Gastrocnemius medialis (tissue), 4 donors: ENCODE measurements around the gene TMEM247. TPM values are rescaled to one million over a fixed set of nuclear protein-coding genes. Genes with fewer than 3 reads are reported as not detected.

Experiments used
- ATAC-seq, 2 donors: fragments of 150-250 bp; one replicate each; pipeline ENCODE4 v1.9.1; 2016
- DNase-seq, 2 donors: peaks; one replicate each; pipeline ENCODE4 v3.0.0-alpha.2; 2019
- H3K27ac ChIP-seq, 4 donors: fragments of 200-600 bp; sonication (generic); 1 replicate in 1 of 4; 2 replicates in 3 of 4; pipeline ENCODE4 v1.5.1; 2016 to 2018; ENCODE audit warnings: mild to moderate bottlenecking in 2 of 4, moderate library complexity in 1 of 4
- H3K27me3 ChIP-seq, 3 donors: fragments of 200-600 bp; sonication (generic) in 2 of 3; 1 replicate in 1 of 3; 2 replicates in 2 of 3; pipeline versions ENCODE4 v1.5.1 to v1.6.0; 2016 to 2019; ENCODE audit warnings: mild to moderate bottlenecking in 1 of 3, moderate library complexity in 1 of 3
- H3K36me3 ChIP-seq, 2 donors: fragments of 200-600 bp; sonication (generic) in 1 of 2; one replicate each; pipeline ENCODE4 v1.5.1; 2017 to 2018
- H3K4me1 ChIP-seq, 2 donors: fragments of 200-600 bp; sonication (generic) in 1 of 2; one replicate each; pipeline ENCODE4 v1.5.1; 2016 to 2017; ENCODE audit warnings: mild to moderate bottlenecking in 2 of 2
- H3K4me3 ChIP-seq, 4 donors: fragments of 200-600 bp; sonication (generic) in 3 of 4; 1 replicate in 1 of 4; 2 replicates in 3 of 4; pipeline ENCODE4 v1.5.1; 2016 to 2019; ENCODE audit warnings: mild to moderate bottlenecking in 2 of 4
- H3K9me3 ChIP-seq, 3 donors: fragments of 200-600 bp; sonication (generic) in 2 of 3; 1 replicate in 1 of 3; 2 replicates in 2 of 3; pipeline ENCODE4 v1.5.1; 2016 to 2019
- POLR2A ChIP-seq, 2 donors: fragments of 450-650 bp; IDR thresholded peaks; one replicate each; pipeline ENCODE4 v1.6.1; 2017; ENCODE audit warnings: antibody characterized with exemption in 2 of 2, mild to moderate bottlenecking in 2 of 2, moderate library complexity in 2 of 2
- in situ Hi-C, 4 donors: fragments of 200-750 bp; cut with MboI; loops; one replicate each; pipeline versions ENCODE4 v1.15.0 to v1.8.0; 2017; ENCODE audit warnings: low sequenced_read_pairs in 4 of 4
- intact Hi-C: fragments of 100-400 bp; cut with DNase I; formaldehyde crosslinking; loops from one replicate; pipeline ENCODE4 v1.15.1; 2023; ENCODE audit warnings: low total_unique reads
- total RNA-seq, 4 donors: library from RNA; depleted of rRNA; stranded (reverse); fragments of >200 nt; gene quantifications; one replicate each; pipeline versions ENCODE4 v1.1.0 to v1.2.3, GENCODE V29; 2016
- TF ChIP-seq, protein P1 (sequence below), 5 experiments: fragments of 450-650 bp in 3 of 5; fragments of 200-600 bp in 2 of 5; sonication (generic) in 2 of 5; IDR thresholded peaks in 4 of 5; conservative IDR thresholded peaks in 1 of 5; 1 replicate in 4 of 5; 2 replicates in 1 of 5; pipeline ENCODE4 v1.5.1; 2016 to 2019; ENCODE audit warnings: antibody characterized with exemption in 5 of 5, mild to moderate bottlenecking in 3 of 5, moderate library complexity in 3 of 5

The TMEM247 gene
- total RNA-seq, 4 donors from 2014 or later, result not detected

DNA sequence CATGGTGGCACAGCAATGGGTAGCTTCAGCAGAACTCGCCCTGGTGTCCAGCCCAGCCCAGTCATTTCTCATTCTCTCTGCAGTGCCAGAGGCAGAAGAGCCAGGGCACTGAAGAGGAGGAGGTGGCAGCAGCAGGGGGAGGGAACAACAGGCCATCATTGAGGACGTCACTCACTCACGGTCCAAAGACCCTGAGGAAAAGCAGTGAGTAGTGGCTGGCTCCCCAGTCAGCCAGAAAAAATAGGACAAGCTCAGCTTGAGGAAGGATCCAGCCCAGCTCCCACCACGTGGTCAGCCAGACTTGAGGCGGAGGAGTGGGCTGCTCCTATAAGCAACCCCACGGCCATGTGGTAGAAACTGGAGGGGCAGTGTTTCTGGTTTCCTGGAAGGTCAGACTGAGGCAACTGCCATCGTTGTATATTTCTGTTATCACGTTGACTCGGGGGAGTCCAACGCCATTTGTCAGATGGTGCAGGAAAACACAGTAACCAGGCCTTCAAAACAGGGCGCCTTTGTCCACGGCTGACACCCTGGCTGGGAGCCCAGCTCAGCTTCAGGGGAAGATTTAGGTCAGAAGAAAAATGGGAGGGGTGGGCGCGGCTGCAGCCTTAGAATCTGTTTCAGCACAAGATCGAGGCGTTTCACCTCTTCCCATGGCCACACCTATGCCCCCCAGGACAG is 19.0 kb upstream of the TMEM247 start:
- intact Hi-C loops, result loop anchor here (1.0 to 2.0 kb wide), 3 partner anchors 398 to 466 kb away; no protein-coding TSS in a partner anchor
- Histone ChIP-seq H3K36me3 (no peaks in the 10 kb centered on the region), H3K9me3 (no peaks in the 10 kb centered on the region), H3K4me1 (peaks cover 7 to 8% of the 10 kb centered on the region in 2 donors), H3K27me3 (no peaks in the 10 kb centered on the region), H3K27ac (peak overlapping the region in 1 of 4 donors; percentile 13), H3K4me3 (no peak overlapping the region)
- in situ Hi-C loops, result no loop called here
- ATAC-seq (no peak), DNase-seq (no peak)
- TF ChIP-seq POLR2A (IDR thresholded peaks at IDR 0.05), result no peak
- TF ChIP-seq, protein P1, sequence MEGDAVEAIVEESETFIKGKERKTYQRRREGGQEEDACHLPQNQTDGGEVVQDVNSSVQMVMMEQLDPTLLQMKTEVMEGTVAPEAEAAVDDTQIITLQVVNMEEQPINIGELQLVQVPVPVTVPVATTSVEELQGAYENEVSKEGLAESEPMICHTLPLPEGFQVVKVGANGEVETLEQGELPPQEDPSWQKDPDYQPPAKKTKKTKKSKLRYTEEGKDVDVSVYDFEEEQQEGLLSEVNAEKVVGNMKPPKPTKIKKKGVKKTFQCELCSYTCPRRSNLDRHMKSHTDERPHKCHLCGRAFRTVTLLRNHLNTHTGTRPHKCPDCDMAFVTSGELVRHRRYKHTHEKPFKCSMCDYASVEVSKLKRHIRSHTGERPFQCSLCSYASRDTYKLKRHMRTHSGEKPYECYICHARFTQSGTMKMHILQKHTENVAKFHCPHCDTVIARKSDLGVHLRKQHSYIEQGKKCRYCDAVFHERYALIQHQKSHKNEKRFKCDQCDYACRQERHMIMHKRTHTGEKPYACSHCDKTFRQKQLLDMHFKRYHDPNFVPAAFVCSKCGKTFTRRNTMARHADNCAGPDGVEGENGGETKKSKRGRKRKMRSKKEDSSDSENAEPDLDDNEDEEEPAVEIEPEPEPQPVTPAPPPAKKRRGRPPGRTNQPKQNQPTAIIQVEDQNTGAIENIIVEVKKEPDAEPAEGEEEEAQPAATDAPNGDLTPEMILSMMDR (IDR thresholded peaks at IDR 0.05 in 4 of 5, conservative IDR thresholded peaks at IDR 0.05 in 1 of 5), result no peak

DNA sequence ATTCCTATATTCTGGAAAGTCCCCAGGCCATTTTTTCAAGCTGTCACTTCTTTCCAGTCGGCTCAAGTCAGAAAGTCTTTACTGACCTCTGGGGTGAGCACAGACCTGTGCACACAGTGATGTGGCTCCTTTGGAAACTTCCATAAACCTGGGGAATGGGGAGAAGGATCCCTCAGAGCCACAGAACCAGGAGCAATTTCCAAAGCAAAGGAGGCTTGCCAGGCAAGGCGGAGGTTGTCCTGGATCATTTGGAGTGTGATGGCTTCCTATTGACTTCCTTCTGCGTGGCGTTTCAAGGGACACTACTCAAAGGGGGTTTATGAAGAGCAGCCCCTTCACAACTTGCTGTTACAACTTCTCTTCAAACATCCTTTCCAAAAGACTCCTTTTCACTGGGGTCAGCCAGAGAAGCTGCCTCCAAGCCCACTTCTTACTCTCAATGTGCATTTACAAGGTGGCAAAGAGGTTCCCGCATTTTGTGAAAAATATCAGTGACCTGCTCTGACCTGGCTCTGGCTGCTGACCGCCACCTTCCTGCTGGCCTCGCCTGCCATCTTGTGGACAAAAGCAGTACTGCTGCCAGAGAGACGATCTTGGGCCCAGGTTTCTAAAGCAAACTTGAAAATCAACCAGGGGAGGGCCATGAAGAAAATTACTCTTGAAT is 18.2 kb upstream of the TMEM247 start:
- no peak overlapping the region for H3K4me3 ChIP-seq
- no peaks in the 10 kb centered on the region for H3K36me3 ChIP-seq
- H3K27me3 ChIP-seq, result no peaks in the 10 kb centered on the region
- no peaks in the 10 kb centered on the region for H3K9me3 ChIP-seq
- intact Hi-C loops (loop anchor here (2.0 kb wide), 2 partner anchors 398 to 450 kb away; no protein-coding TSS in a partner anchor), in situ Hi-C loops (no loop called here)
- TF ChIP-seq, protein P1 (IDR thresholded peaks at IDR 0.05 in 4 of 5, conservative IDR thresholded peaks at IDR 0.05 in 1 of 5), result peak; percentile 95 to 99 (median 97)
- TF ChIP-seq POLR2A (IDR thresholded peaks at IDR 0.05), result no peak
- ATAC-seq, result peak; percentile 56 to 67
- H3K4me1 ChIP-seq, result peaks cover 7 to 8% of the 10 kb centered on the region in 2 donors
- peak overlapping the region in 1 of 4 donors; percentile 13 for H3K27ac ChIP-seq
- DNase-seq, result peak; percentile 55 to 63

DNA sequence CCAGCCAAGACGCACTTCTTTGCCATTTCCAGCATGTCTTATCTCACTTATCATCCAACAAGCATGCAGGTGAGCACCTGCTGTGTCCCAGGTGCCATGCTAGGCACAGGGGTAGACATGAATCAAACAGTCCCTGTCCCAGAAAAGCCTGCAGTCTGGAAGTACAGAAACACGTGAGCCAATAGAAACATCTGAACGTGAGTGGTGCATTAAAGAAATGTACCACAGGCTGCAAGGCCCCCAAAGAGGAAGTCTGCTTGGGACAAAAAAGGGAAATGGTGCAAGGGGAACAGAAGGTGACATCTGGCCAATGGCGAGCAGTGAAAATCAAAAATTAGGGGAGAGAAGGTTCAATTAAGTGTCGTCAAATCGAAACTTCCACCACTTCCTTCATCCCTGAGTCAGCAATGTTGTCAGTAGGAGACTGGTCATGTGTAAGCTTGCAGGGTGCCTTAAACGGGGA is 17.6 kb upstream of the TMEM247 start:
- in situ Hi-C loops (no loop called here), intact Hi-C loops (loop anchor here (2.0 kb wide), 2 partner anchors 399 to 451 kb away; no protein-coding TSS in a partner anchor)
- Histone ChIP-seq H3K36me3 (no peaks in the 10 kb centered on the region), H3K27ac (no peak overlapping the region), H3K4me3 (no peak overlapping the region), H3K27me3 (no peaks in the 10 kb centered on the region), H3K4me1 (peaks cover 7 to 8% of the 10 kb centered on the region in 2 donors), H3K9me3 (no peaks in the 10 kb centered on the region)
- ATAC-seq (peak in 1 of 2 donors; percentile 10), DNase-seq (no peak)
- TF ChIP-seq, protein P1 (IDR thresholded peaks at IDR 0.05 in 4 of 5, conservative IDR thresholded peaks at IDR 0.05 in 1 of 5), result peak in 3 of 5 experiments; percentile 4 to 6 (median 6)
- TF ChIP-seq POLR2A (IDR thresholded peaks at IDR 0.05), result no peak

DNA sequence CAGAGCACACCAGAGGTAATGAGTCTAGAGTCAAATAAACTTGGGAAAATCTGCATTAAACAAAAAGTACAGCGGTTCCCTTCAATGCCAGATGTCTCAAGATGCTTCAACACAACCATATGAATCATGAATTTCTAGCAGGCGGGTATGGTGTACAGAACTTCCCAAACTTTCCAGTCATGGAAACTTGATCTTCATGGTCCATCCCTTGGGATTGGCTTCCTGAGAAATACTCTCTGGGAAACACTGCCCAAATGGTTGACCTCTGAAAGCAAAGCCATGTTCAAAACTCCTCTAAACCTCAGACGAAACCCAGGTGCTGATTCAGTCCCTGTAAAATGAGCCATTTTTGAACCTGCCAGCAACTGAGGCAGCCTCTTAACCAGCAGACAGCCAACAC is 16.4 kb upstream of the TMEM247 start:
- in situ Hi-C loops, result no loop called here
- Histone ChIP-seq H3K27me3 (no peaks in the 10 kb centered on the region), H3K4me3 (no peak overlapping the region), H3K36me3 (no peaks in the 10 kb centered on the region), H3K27ac (no peak overlapping the region), H3K4me1 (peaks cover 7 to 8% of the 10 kb centered on the region in 2 donors), H3K9me3 (no peaks in the 10 kb centered on the region)
- no peak for DNase-seq
- ATAC-seq, result no peak
- TF ChIP-seq, protein P1 (IDR thresholded peaks at IDR 0.05 in 4 of 5, conservative IDR thresholded peaks at IDR 0.05 in 1 of 5), result no peak
- TF ChIP-seq POLR2A (IDR thresholded peaks at IDR 0.05), result no peak
- intact Hi-C loops, result no loop called here
